Activated CD4-positive, alpha-beta T cell treated with anti-CD3 and anti-CD28 coated beads for 1 hour (primary cell): ENCODE measurements around the gene PPM1F.

ENCODE experiments used
- DNase-seq: peaks from one replicate; pipeline ENCODE4 v3.0.0-alpha.2; 2020

PPM1F gene

DNA sequence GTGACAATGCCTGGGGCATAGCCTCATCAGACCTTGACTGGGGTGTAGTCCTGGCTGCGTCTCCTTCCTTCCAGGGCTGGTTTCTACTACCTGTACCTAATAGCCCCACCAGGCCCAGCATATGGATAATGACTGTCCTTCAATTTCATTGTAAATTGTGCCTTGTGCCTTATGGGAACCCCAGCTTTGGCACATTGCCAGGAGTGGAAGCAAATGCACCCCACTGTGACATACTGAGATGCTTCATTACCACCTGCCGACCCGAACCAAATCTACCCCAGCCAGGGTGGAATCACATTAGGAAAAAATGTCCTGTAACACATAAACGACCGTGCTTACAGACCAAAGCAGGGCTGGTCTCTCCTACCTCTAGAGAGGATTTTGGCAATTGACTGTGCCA lies 22.6 kb upstream of the PPM1F start:
- no peak for DNase-seq

GRCh38 chr22:21974058-21974649 lies 21.5 kb upstream of the PPM1F start:
- DNase-seq, result no peak

- no peak for DNase-seq
Measured at GRCh38 chr22:21972806-21973205, 20.2 kb upstream of the PPM1F start.

GRCh38 chr22:21972293-21972779 lies 19.7 kb upstream of the PPM1F start:
- DNase-seq, result peak; percentile 22

DNA sequence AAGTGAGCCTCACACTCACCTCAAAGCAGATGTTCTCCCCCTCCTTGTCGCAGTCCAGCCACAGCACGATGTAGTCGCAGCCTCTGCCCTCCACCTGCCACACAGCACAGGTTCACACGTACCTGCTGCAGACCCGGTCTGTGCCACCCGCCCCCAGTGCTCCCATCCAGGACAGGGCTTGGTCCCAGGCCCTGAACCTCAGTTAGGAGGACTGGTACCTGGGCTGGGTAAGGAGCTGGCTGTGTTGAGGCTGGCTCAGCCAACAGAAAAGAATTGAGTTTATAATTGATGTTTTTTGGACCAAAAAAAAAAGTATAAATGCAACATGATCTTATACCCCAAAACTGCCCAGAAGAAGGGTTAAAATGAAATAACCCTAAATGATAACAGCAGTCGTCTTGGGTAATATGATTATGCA lies 19.2 kb upstream of the PPM1F start:
- DNase-seq, result no peak

DNA sequence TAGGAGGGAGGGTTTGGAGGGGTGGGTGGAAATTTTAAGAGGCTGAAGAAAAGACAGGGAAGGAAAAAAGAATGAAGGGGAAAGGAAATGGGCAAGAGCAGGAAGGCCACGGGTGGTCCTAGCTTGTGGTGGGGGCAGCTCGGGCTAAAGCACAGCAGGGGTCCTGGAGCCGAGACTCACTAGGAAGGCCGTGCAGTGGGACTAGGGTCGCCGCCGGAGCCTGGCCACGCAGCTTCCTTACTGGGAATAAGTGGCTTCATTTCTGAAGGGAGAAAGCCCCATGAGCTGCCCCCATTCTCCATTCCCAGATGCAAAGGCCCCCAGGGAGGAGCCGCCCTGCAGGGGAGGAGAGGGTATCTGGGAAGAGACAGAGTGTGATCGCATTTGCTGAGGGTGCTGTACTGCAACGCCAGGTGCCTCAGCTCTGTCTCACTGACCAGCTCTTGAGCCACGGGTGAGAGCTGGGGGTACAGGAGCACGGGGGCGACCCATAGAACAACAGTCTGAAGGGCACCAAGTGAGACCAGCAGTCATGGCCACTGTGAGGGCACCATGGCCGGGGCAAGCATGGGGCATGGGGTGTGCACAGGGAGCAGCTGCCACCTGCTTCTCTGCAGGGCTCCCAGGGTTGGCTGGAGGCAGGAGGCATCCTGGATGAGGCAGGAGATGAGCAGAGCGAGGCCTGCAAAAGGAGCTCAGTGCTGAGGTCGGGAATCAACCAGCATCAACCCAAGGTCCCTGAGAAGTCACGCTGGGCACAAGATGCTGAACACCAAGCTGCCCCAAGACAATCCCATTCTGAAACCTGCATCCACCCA lies 18.4 kb upstream of the PPM1F start:
- DNase-seq, result no peak

DNA sequence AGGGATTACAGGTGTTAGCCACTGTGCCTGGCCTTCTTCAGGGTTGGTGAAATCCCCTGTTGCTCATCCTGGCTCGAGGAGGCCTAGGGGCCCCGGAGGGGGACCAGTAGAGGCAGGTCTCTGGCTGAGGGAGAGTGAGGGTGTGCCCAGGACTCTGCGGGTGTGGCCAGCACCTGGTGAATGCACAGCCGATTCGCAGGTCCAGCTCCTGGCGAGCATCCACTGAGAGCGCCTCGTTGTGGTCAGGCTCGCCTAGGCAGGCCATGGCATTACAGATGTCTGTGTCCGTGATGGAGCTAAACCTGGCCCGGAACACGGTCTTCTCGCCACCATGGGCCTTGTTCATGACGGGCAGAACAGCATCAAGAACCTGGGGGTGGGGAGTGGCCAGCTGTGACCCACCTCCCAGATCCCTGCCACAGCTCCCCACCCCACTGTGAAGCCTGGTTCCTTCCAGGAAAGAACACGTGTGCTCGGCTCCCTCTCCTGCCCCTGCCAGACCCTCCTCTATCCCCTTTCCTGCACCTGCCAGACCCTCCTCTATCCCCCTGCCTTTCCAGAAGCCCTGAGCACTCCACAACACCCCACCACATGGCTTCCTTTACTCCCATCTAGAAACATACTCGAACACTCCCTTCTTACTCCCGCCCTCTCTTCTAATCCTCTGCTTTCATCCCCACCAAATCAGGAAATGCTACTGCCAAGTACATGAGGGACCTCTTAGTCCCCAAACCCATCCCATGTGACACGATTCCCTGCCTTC lies 17.6 kb upstream of the PPM1F start:
- no peak for DNase-seq

DNA sequence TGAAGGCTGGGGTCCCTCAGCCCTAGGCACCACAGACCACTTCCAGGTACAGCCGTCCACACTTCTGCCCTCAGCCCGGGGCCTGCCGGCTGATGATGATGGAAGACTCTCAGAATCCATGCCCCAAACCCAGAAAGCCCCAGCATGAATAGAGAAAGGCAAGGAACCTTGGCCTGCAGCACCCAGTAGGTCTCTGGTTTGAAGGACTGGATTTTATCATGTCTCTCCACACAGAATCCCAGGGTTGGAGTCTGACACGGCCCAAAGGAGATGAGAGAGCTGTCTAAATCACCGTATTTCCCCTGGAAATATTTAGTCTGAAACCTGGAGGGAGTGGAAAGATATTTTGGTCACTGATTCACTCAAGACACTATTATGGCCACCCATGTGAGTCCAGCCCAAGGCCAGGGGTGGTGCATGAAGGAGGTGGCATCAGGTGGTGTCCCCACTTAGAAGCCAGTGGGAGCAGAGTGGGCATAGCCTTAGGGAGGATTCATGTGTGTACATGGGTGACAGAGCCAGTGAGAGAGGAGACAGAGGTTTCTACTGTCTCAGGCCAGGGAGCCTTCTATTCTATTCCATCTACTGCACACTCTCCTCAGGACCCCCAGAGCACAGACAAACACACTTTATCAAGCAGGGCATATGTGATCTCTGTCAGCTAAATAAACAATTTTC lies 15.9 kb upstream of the PPM1F start:
- no peak for DNase-seq

DNA sequence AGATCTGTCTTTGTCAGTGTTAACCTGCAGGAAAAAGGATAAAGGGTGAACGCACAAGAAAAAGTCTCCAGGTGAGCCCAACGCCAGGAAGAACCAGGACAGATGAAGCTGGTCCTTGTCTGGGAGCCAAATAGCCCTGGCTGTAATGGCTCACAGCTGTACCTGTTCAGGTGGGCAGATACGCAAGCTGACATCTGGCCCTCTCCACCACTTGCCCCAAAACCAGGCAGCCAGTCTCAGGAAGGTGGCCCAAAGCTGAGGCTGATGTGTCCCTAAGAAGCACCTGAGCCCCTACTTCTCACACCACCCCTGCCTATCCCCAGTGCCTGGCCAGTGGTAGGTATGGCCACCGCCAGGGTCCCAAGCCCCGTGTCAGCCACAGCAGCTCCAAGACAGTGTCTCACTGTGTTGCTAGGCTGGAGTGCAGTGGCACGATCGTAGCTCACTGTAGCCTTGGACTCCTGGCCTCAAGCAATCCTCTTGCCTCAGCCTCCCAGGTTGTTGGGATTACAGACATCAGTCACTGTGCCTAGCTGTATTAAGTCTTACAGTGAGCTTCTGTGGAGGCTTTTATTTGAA lies 15.1 kb upstream of the PPM1F start:
- no peak for DNase-seq

DNA sequence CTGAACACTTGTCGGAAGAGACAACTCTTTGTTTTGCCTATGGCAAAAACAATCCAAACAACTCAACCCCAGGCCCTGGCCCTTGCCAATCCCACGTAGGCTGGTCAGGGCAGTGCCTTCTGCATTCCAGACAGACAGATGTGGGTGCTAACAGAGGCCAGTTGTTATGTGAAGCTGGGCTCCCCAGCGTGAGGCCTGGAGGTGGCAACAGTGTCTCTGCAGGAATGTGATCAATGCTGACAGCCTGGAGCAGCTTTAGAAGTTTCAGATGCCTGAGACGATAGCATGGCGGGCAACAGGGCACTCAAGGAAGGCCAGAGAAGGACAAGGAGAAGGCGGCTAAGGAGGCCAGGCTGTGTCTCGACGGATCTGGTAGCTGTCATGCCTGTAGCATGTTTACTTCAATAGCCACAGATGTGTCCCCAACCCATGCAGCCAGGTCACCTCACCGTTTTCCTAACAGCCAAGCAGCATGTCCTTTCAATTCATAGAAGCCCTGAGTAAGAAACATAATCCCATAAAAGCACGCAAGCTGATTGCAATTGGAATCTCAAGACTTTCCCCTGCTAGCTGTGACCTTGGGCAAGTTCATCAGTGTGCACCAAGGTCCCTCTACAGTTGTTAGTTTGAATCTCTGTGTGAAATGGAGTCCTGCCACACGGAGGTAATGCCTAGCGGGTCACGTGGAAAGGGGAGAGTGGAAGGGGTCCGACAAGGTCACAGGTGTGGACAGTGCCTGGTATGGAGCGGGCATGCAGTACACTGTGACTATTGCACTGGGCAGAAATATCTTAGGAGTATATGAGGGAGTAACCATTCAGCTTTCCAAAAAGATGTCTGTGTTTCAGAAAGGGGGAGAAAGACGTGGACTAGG lies 14.2 kb upstream of the PPM1F start:
- no peak for DNase-seq

GRCh38 chr22:21965762-21966288 lies 13.2 kb upstream of the PPM1F start:
- DNase-seq, result no peak

GRCh38 chr22:21964918-21965484 lies 12.4 kb upstream of the PPM1F start:
- no peak for DNase-seq

DNA sequence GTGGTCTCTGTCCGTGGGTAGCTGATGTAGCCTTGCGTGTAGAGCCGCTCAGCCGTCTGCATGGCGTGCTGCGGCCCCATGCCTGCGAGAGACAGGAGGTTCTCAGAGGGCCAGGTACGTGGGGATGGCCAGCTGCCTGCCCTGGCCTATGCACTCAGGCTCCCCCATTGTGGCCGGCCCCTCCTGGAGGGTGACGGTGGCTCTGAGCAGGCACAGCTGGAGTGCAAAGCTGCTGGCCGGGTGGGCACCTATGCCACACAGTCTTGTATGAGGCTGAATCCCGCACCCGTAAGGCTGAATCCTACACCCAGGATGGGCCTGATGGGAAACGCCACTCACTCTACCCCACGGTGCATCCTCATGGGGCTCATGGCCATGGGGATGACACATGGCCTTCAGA lies 11.6 kb upstream of the PPM1F start:
- DNase-seq, result no peak

- DNase-seq, result no peak
Measured at GRCh38 chr22:21963790-21964211, 11.2 kb upstream of the PPM1F start.

GRCh38 chr22:21963286-21963685 lies 10.6 kb upstream of the PPM1F start:
- DNase-seq, result no peak

GRCh38 chr22:21962655-21962949 lies 10.0 kb upstream of the PPM1F start:
- no peak for DNase-seq

DNA sequence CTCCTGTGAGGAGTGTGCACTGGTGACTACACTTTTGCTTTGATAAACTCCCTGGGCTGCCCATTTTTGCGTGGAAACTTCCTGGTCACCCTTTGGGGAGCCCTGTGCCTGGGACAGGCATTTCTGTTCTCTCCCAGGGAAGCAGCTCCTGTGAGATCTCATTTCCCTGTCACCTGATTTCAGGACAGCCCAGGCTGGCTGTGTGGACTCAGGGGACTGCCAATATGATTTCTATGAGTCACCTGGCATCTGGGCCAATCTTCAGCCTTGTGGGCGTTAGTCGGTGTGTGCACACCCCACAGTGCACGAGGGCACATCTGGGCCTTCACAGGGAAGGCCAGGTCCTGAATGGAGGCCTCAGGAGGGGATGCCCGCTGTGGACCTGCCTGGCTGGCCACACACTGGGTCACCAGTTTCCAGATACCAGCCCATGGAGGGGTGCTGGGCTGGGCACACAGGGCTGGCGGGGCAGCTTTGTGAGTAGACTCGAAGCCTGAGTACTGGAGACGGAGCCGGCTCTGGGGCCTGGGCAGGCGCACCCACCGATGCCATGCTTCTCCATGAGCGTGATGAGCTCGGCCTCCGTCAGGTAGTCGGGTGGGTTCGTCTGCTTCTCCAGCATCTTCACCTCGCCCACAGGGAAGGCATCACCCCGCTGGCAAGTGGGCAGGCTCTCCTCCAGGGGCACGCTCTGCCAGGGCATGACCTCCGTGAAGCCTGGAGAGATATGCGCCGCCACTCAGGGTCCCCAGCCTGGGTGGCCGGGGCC lies 9.4 kb upstream of the PPM1F start:
- DNase-seq, result no peak

DNA sequence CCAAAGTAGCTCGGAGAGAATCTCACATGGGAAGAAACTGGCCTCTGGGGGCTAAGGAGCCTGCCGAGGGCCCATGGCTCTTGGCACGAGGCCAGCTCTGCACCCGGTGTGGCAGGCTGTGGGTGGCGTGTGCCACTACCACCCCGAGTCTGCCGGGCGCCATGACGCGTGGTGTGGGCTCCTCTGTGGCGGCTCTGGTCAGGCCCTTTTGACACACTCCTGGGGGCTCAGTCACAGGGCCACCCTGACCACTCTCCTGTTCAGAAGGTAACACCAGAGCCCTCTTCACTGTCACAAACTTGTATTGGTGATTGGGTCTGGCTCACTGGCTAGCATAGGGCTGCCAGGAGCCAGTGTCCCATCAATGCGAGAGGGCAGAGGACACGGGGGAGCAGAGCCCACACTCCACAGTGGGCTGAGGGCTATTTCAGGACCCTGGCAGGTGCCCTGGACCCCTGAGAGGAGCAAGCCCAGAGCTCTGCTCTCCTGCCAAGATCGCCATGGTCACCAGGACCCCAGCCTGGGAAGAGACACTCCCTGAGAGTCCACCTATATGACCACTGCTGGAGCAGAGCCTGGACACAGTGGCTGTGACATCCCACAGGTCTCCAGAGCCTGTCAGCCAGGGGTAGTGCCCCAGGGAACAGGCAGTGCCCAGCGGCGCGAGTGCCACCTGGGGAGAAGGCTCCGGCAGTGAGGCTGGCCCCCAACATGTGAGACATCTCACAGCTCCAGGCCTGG lies 8.6 kb upstream of the PPM1F start:
- no peak for DNase-seq

DNA sequence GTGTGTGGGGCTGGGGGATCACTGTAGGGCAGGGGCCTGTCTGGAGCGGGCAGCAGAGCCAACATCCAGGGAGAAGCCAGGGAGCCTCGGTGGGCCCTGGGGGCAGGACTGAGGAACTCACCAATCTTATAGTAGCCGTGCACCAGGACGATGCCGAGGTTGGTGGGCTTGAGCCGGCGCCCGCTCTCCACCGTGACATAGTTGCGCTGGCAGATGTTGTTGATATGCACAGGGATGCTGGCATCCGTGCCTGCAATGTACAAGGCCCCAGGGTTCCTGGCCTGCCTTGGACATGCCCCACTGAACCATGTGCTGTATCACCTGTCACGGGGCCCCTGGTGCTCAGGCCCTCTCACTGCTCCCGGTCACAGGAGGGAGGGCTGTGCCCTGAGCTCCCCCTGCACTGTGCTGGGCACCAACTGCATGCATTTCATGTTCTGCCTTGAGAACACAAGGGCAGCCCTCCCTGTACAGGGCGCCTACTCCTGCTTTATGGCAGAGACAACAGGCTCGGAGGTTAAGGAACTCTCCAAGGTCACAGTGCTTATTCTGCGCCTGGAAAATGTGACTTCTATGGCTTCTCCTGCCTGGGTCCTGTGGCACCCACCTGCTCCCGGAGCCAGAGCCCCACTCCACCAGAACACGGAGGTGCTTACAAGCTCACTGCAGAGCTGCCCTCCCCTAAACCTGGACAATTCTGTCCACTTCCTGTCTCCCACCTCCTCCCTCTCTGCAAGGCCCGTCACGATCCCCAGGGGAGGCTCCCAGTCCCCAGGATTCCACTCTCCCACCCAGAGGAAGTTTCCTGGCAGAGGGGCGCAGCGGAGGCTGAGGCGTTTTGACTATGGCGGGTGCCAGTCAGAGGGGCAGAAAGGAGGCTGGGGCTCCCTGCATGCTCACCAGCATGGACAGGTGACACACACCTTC lies 7.8 kb upstream of the PPM1F start:
- no peak for DNase-seq
